AG09309 (cell line): ENCODE results near the gene SALL1.
A peak's percentile ranks its signal among the peaks of the same experiment; 100 is the strongest.

Source experiments
- DNase-seq: peaks from one replicate; pipeline ENCODE4 v3.0.0-alpha.2; 2010; ENCODE audit warnings: low read depth
- H3K4me3 ChIP-seq: 2 replicates; pipeline ENCODE4 v1.5.1; 2011; ENCODE audit warnings: mild to moderate bottlenecking, low read depth, low read length, moderate library complexity; ENCODE audit not compliant: control insufficient read depth
- TF ChIP-seq, protein P1 (sequence below): IDR thresholded peaks from 2 replicates; pipeline ENCODE4 v1.5.1; 2011; ENCODE audit warnings: mild to moderate bottlenecking, low read depth, low read length, inconsistent platforms; ENCODE audit not compliant: insufficient read depth, control insufficient read depth; ENCODE audit errors: missing control alignments

SALL1 gene

GRCh38 chr16:51159865-51160264 is 8.8 kb upstream of the SALL1 start:
- no peak overlapping the region for H3K4me3 ChIP-seq
- TF ChIP-seq, protein P1, sequence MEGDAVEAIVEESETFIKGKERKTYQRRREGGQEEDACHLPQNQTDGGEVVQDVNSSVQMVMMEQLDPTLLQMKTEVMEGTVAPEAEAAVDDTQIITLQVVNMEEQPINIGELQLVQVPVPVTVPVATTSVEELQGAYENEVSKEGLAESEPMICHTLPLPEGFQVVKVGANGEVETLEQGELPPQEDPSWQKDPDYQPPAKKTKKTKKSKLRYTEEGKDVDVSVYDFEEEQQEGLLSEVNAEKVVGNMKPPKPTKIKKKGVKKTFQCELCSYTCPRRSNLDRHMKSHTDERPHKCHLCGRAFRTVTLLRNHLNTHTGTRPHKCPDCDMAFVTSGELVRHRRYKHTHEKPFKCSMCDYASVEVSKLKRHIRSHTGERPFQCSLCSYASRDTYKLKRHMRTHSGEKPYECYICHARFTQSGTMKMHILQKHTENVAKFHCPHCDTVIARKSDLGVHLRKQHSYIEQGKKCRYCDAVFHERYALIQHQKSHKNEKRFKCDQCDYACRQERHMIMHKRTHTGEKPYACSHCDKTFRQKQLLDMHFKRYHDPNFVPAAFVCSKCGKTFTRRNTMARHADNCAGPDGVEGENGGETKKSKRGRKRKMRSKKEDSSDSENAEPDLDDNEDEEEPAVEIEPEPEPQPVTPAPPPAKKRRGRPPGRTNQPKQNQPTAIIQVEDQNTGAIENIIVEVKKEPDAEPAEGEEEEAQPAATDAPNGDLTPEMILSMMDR, result no peak
- DNase-seq, result no peak

- DNase-seq, result no peak
- TF ChIP-seq, protein P1, result no peak
- no peak overlapping the region for H3K4me3 ChIP-seq
Measured at GRCh38 chr16:51159296-51159695, 8.2 kb upstream of the SALL1 start.

DNA sequence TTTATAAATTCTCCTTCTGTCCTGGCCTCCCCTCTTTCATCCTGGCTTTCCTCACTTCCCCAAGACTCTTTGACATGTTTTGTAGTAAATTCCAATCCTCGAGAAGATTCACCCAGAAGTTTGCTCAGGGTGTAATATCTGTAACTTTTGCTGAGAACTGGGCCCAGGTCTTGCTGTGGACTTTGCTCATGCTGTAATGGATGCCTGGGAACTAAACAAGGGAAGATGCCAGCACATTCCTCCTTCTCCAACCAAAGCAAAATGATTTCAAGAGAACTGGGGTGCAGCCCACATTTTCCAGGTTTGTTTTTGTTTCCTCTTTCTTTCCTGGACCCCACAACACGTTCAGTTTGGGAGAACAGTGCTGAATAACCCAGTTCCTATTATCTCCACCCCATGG is 6.6 kb upstream of the SALL1 start:
- H3K4me3 ChIP-seq, result no peak overlapping the region
- DNase-seq, result no peak
- TF ChIP-seq, protein P1, result no peak

DNA sequence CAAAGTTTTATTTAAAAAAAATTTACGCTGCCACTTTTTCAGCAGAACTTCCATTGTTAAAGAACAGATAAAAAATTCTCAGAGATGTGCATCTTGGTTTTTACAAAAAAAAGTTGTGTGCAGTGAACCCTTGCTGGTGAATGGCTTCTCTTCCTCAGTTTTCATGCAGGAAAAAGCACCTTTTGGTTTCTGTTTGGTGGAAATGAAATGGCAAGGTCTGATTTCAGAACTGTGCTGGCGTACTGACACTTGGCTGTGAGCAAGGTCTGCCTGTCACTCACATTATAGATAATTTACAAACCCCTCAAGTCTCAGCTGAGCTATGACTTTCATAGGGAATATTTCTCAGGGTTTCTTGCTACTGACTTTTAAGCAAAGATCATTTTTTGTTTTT is 5.7 kb upstream of the SALL1 start:
- TF ChIP-seq, protein P1, result no peak
- H3K4me3 ChIP-seq, result no peak overlapping the region

GRCh38 chr16:51155820-51156806 is 5.0 kb upstream of the SALL1 start:
- H3K4me3 ChIP-seq, result peak overlapping the region; percentile 51
- TF ChIP-seq, protein P1, result no peak
- DNase-seq, result no peak

More for the DNA sequence above, 5.7 kb upstream of the SALL1 start:
- no peak for DNase-seq

GRCh38 chr16:51155199-51155607 is 4.1 kb upstream of the SALL1 start:
- TF ChIP-seq, protein P1, result no peak
- peak overlapping the region; percentile 51 for H3K4me3 ChIP-seq

More at GRCh38 chr16:51155199-51155607, 4.1 kb upstream of the SALL1 start:
- no peak for DNase-seq
